Measurements from ENCODE around the gene CLECL1.

- TF ChIP-seq CTCF (conservative IDR thresholded peaks at IDR 0.05; ENCODE audit: low read length) (no peak), EZH2phosphoT487 (IDR thresholded peaks at IDR 0.05; ENCODE audit: borderline replicate concordance, low read depth, low read length) (no peak)
These were observed 15.6 kb downstream of the CLECL1 start for GRCh38 chr12:9717070-9717925.
